Ectodermal cell (in vitro differentiated cells): Measurements from ENCODE around the gene SAPCD2.
"Not testable (repeated sequence)": the region's sequence is repeated elsewhere in the genome, so short reads cannot be mapped to it uniquely, and the experiment has no call there.

Experiments used
- H3K27ac ChIP-seq: 2 replicates; pipeline ENCODE4 v1.7.0; 2013; ENCODE audit warnings: mild to moderate bottlenecking, low read depth, low read length; ENCODE audit not compliant: insufficient read depth, poor library complexity, severe bottlenecking
- H3K27me3 ChIP-seq: 2 replicates; pipeline ENCODE4 v1.7.0; 2013; ENCODE audit warnings: mild to moderate bottlenecking, low read length; ENCODE audit not compliant: insufficient read depth, control insufficient read depth, poor library complexity, severe bottlenecking
- H3K36me3 ChIP-seq: one replicate; pipeline ENCODE4 v1.7.0; 2013; ENCODE audit warnings: low read length; ENCODE audit not compliant: control insufficient read depth, insufficient read depth
- H3K4me1 ChIP-seq: one replicate; pipeline ENCODE4 v1.7.0; 2013; ENCODE audit warnings: low read length; ENCODE audit not compliant: control insufficient read depth, insufficient read depth
- H3K4me3 ChIP-seq: 2 replicates; pipeline ENCODE4 v1.7.0; 2013; ENCODE audit warnings: low read depth, low read length, control low read depth; ENCODE audit not compliant: insufficient read depth
- H3K9me3 ChIP-seq: 2 replicates; pipeline ENCODE4 v1.7.0; 2013; ENCODE audit warnings: mild to moderate bottlenecking, low read length, moderate library complexity; ENCODE audit not compliant: control insufficient read depth
- WGBS, 2 experiments: methylation state at CpG; one replicate each; pipeline ENCODE4 v1.1.7; 2013; ENCODE audit warnings: missing lambda C conversion rate in 2 of 2; 5-methylcytosine and 5-hydroxymethylcytosine counted together

SAPCD2 gene

GRCh38 chr9:137063311-137064026 is 6.9 kb downstream of the SAPCD2 start:
- Histone ChIP-seq H3K27ac (no peak overlapping the region), H3K27me3 (peaks cover 2% of the 10 kb centered on the region), H3K9me3 (no peaks in the 10 kb centered on the region), H3K36me3 (no peaks in the 10 kb centered on the region), H3K4me1 (no peaks in the 10 kb centered on the region), H3K4me3 (no peak overlapping the region)
- WGBS, 2 experiments, result 91 to 92% methylated on average over 26 of the region's 26 CpGs

- H3K9me3 ChIP-seq, H3K27ac ChIP-seq, H3K27me3 ChIP-seq, H3K4me1 ChIP-seq, H3K36me3 ChIP-seq, H3K4me3 ChIP-seq: not testable (repeated sequence)
- WGBS, 2 experiments, result 92 to 93% methylated on average over 6 to 7 of the region's 9 CpGs
Measured at GRCh38 chr9:137062798-137063197, 7.6 kb downstream of the SAPCD2 start.

- WGBS, 2 experiments, result 91 to 92% methylated on average over 15 of the region's 15 CpGs
- peaks cover 6% of the 10 kb centered on the region for H3K27me3 ChIP-seq
- no peaks in the 10 kb centered on the region for H3K9me3 ChIP-seq
- H3K4me3 ChIP-seq, result no peak overlapping the region
- no peaks in the 10 kb centered on the region for H3K4me1 ChIP-seq
- H3K27ac ChIP-seq, result no peak overlapping the region
- H3K36me3 ChIP-seq, result no peaks in the 10 kb centered on the region
Measured at GRCh38 chr9:137062384-137062783, 8.0 kb downstream of the SAPCD2 start.

- Histone ChIP-seq H3K4me1 (peaks cover 10% of the 10 kb centered on the region), H3K4me3 (no peak overlapping the region), H3K27ac (no peak overlapping the region), H3K9me3 (no peaks in the 10 kb centered on the region), H3K36me3 (no peaks in the 10 kb centered on the region), H3K27me3 (peaks cover 38% of the 10 kb centered on the region)
- 86 to 87% methylated on average over 9 of the region's 9 CpGs for WGBS, 2 experiments
Measured at GRCh38 chr9:137058521-137059234, 11.7 kb downstream of the SAPCD2 start.

GRCh38 chr9:137057545-137057944 is 12.8 kb downstream of the SAPCD2 start:
- H3K4me1 ChIP-seq, result peaks cover 10% of the 10 kb centered on the region
- H3K9me3 ChIP-seq, result no peaks in the 10 kb centered on the region
- no peak overlapping the region for H3K4me3 ChIP-seq
- peaks cover 49% of the 10 kb centered on the region for H3K27me3 ChIP-seq
- no peak overlapping the region for H3K27ac ChIP-seq
- WGBS, 2 experiments, result 83 to 91% methylated on average over 16 of the region's 16 CpGs
- H3K36me3 ChIP-seq, result no peaks in the 10 kb centered on the region

GRCh38 chr9:137056739-137057415 is 13.5 kb downstream of the SAPCD2 start:
- Histone ChIP-seq H3K4me3 (no peak overlapping the region), H3K4me1 (peaks cover 10% of the 10 kb centered on the region), H3K27ac (no peak overlapping the region), H3K27me3 (peaks cover 56% of the 10 kb centered on the region), H3K36me3 (no peaks in the 10 kb centered on the region), H3K9me3 (no peaks in the 10 kb centered on the region)
- 91 to 92% methylated on average over 17 of the region's 17 CpGs for WGBS, 2 experiments

- H3K27me3 ChIP-seq, result peaks cover 68% of the 10 kb centered on the region
- H3K9me3 ChIP-seq, result no peaks in the 10 kb centered on the region
- no peaks in the 10 kb centered on the region for H3K36me3 ChIP-seq
- H3K4me1 ChIP-seq, result peaks cover 10% of the 10 kb centered on the region
- no peak overlapping the region for H3K4me3 ChIP-seq
- H3K27ac ChIP-seq, result no peak overlapping the region
- 68 to 69% methylated on average over 28 of the region's 28 CpGs for WGBS, 2 experiments
Measured at GRCh38 chr9:137055385-137056364, 14.7 kb downstream of the SAPCD2 start.

- no peaks in the 10 kb centered on the region for H3K36me3 ChIP-seq
- H3K27me3 ChIP-seq, result peaks cover 75% of the 10 kb centered on the region
- H3K27ac ChIP-seq, result no peak overlapping the region
- no peak overlapping the region for H3K4me3 ChIP-seq
- 87 to 92% methylated on average over 17 of the region's 17 CpGs for WGBS, 2 experiments
- H3K4me1 ChIP-seq, result peaks cover 10% of the 10 kb centered on the region
- H3K9me3 ChIP-seq, result no peaks in the 10 kb centered on the region
Measured at GRCh38 chr9:137054932-137055384, 15.4 kb downstream of the SAPCD2 start.

GRCh38 chr9:137053944-137054931 is 16.1 kb downstream of the SAPCD2 start, which contains the start of gene ENTPD2:
Gene ENTPD2 (minus strand): TSS chr9:137054061. CDS start chr9:137053997, 64 bp downstream.
- peaks cover 82% of the 10 kb centered on the region for H3K27me3 ChIP-seq
- 19 to 20% methylated on average over 90 of the region's 90 CpGs for WGBS, 2 experiments

More at GRCh38 chr9:137053944-137054931, 16.1 kb downstream of the SAPCD2 start, which contains the start of gene ENTPD2:
- H3K4me1 ChIP-seq, result peaks cover 10% of the 10 kb centered on the region
- H3K36me3 ChIP-seq, result no peaks in the 10 kb centered on the region
- H3K4me3 ChIP-seq, result peak within 1 kb of the TSS; percentile 25
- H3K9me3 ChIP-seq, result no peaks in the 10 kb centered on the region
- H3K27ac ChIP-seq, result no peak within 1 kb of the TSS
